ENCODE data around the gene PLXNA1. TPM values are rescaled to one million over a fixed set of nuclear protein-coding genes. Genes with fewer than 3 reads are reported as not detected.

The PLXNA1 gene
- total RNA-seq, 1 experiment from 2014 or later, result 30.3 TPM

- H3K79me2 ChIP-seq (ENCODE audit: insufficient read depth, low read length), result peaks cover 18% of the 10 kb centered on the region
- H3K9me2 ChIP-seq (ENCODE audit: insufficient read depth), result no peaks in the 10 kb centered on the region
- ChIA-PET CTCF (no interaction called here), RAD21 (ENCODE audit: low non-redundant PET in 1 of 2, low total read pairs in 2 of 2, uncharacterized antibody in 2 of 2, unreplicated experiment in 2 of 2) (no interaction called here), POLR2A (no interaction called here)
- no peaks in the 10 kb centered on the region for H3K27me3 ChIP-seq (ENCODE audit: insufficient read depth, low read length)
- BruUV-seq (replicated peaks), result no TSS peak
- no peak overlapping the region for H3K4me3 ChIP-seq (replicated peaks in 1 of 2; ENCODE audit: low read depth in 1 of 2, low read length in 2 of 2)
- H3K9me3 ChIP-seq (ENCODE audit: control insufficient read depth in 1 of 2, insufficient read depth in 1 of 2, low read depth in 1 of 2, low read length in 2 of 2), result no peaks in the 10 kb centered on the region; a peak in 1 of 4 replicates
- TF ChIP-seq SIN3A (IDR thresholded peaks at IDR 0.05; ENCODE audit: low read depth) (no peak), ZFX (IDR thresholded peaks at IDR 0.05) (no peak), EGR1 (IDR thresholded peaks at IDR 0.05; ENCODE audit: low read depth) (no peak), FOSL1 (IDR thresholded peaks at IDR 0.05; ENCODE audit: low read depth) (no peak), EZH2 (IDR thresholded peaks at IDR 0.05) (no peak), CBX3 (IDR thresholded peaks at IDR 0.05; ENCODE audit: low read depth) (no peak), POLR2A (IDR thresholded peaks at IDR 0.05; ENCODE audit: borderline replicate concordance, extremely low read depth, insufficient read depth, insufficient read length) (no peak)
- TF ChIP-seq, protein P1, sequence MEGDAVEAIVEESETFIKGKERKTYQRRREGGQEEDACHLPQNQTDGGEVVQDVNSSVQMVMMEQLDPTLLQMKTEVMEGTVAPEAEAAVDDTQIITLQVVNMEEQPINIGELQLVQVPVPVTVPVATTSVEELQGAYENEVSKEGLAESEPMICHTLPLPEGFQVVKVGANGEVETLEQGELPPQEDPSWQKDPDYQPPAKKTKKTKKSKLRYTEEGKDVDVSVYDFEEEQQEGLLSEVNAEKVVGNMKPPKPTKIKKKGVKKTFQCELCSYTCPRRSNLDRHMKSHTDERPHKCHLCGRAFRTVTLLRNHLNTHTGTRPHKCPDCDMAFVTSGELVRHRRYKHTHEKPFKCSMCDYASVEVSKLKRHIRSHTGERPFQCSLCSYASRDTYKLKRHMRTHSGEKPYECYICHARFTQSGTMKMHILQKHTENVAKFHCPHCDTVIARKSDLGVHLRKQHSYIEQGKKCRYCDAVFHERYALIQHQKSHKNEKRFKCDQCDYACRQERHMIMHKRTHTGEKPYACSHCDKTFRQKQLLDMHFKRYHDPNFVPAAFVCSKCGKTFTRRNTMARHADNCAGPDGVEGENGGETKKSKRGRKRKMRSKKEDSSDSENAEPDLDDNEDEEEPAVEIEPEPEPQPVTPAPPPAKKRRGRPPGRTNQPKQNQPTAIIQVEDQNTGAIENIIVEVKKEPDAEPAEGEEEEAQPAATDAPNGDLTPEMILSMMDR (IDR thresholded peaks at IDR 0.05 in 2 of 3, conservative IDR thresholded peaks at IDR 0.05 in 1 of 3; ENCODE audit: borderline replicate concordance in 1 of 3, insufficient read depth in 1 of 3, low read depth in 2 of 3, low read length in 2 of 3), result no peak
- TF ChIP-seq, protein P2, sequence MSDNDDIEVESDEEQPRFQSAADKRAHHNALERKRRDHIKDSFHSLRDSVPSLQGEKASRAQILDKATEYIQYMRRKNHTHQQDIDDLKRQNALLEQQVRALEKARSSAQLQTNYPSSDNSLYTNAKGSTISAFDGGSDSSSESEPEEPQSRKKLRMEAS (IDR thresholded peaks at IDR 0.05), result no peak
- no peak overlapping the region for H2AFZ ChIP-seq (ENCODE audit: low read depth, low read length, poor library complexity, severe bottlenecking)
- no peak for ATAC-seq
- DNase-seq (ENCODE audit: low read depth, low spot score), result no peak
- H3K9ac ChIP-seq (ENCODE audit: low read length), result no peak overlapping the region
- H3K27ac ChIP-seq (ENCODE audit: low read depth, low read length), result no peak overlapping the region
- H3K4me2 ChIP-seq (ENCODE audit: low read length), result no peak overlapping the region
- H4K20me1 ChIP-seq (ENCODE audit: insufficient read depth), result no peaks in the 10 kb centered on the region
- intact Hi-C loops (cut with micrococcal nuclease), result loop anchor here (5.0 to 10.0 kb wide), 2 partner anchors 322 to 474 kb away; no protein-coding TSS in a partner anchor
- no peaks in the 10 kb centered on the region for H3K36me3 ChIP-seq (ENCODE audit: control insufficient read depth in 1 of 2, insufficient read depth in 2 of 2, low read length in 2 of 2)
- H3K4me1 ChIP-seq (ENCODE audit: control insufficient read depth in 1 of 2, insufficient read depth in 2 of 2, low read length in 2 of 2), result peaks cover 2 to 19% of the 10 kb centered on the region in 2 experiments; a peak in 3 of 4 replicates
These were observed 2.6 kb upstream of the PLXNA1 start for GRCh38 chr3:126980266-126980811.
